ENCODE results near the gene OR4F15.
"Not testable (repeated sequence)": the region's sequence is repeated elsewhere in the genome, so short reads cannot be mapped to it uniquely, and the experiment has no call there.

OR4F15 gene

DNA sequence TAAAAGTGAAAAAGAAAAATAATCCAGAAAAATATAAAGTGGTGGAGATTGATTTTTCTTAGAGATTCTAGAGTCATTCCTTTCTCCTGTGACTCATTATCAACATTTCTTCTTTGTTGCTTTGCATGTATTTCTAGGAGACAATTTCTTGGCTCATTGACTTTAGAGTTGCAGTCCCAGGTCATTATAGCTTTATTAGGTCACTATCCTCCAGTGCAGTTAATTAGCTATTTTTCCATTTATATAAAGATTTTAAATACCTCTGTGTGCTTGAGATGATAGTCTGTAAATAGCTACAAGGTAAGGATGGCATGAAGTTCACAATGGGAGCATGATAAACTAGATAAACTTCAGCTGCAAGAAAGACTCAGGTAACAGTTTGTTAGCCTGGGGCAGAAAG lies at the start of gene OR4F15:
TSS of gene OR4F15 (plus strand) at position 301 of the 400 bp plus-strand sequence. CDS start 5,985 bp downstream, outside the sequence.
- H3K9me3 ChIP-seq (ENCODE audit: control insufficient read depth in 2 of 2, low read length in 2 of 2): no peaks in the 10 kb centered on the region
- H3K36me3 ChIP-seq (ENCODE audit: control insufficient read depth in 2 of 2, insufficient read depth in 2 of 2, low read length in 2 of 2): no peaks in the 10 kb centered on the region
- no peak within 1 kb of the TSS for H3K9ac ChIP-seq (ENCODE audit: low read depth in 1 of 2, low read length in 2 of 2)
- H3K4me3 ChIP-seq (ENCODE audit: low read length in 2 of 2): no peak within 1 kb of the TSS
- no peaks in the 10 kb centered on the region for H3K4me1 ChIP-seq (ENCODE audit: control insufficient read depth in 2 of 2, insufficient read depth in 2 of 2, low read length in 2 of 2)
- H3K27ac ChIP-seq (ENCODE audit: low read depth in 2 of 2, low read length in 2 of 2): no peak within 1 kb of the TSS
- no peaks in the 10 kb centered on the region for H3K27me3 ChIP-seq (ENCODE audit: control insufficient read depth in 2 of 2, insufficient read depth in 2 of 2, low read length in 2 of 2)

GRCh38 chr15:101764669-101765339 lies 47.2 kb upstream of the OR4F15 start:
- not testable (repeated sequence) for H3K4me3 ChIP-seq (ENCODE audit: low read length in 2 of 2); H3K27ac ChIP-seq (ENCODE audit: low read depth in 2 of 2, low read length in 2 of 2); H3K27me3 ChIP-seq (ENCODE audit: control insufficient read depth in 2 of 2, insufficient read depth in 2 of 2, low read length in 2 of 2); H3K9me3 ChIP-seq (ENCODE audit: control insufficient read depth in 2 of 2, low read length in 2 of 2); H3K9ac ChIP-seq (ENCODE audit: low read depth in 1 of 2, low read length in 2 of 2); H3K4me1 ChIP-seq (ENCODE audit: control insufficient read depth in 2 of 2, insufficient read depth in 2 of 2, low read length in 2 of 2); H3K36me3 ChIP-seq (ENCODE audit: control insufficient read depth in 2 of 2, insufficient read depth in 2 of 2, low read length in 2 of 2)

DNA sequence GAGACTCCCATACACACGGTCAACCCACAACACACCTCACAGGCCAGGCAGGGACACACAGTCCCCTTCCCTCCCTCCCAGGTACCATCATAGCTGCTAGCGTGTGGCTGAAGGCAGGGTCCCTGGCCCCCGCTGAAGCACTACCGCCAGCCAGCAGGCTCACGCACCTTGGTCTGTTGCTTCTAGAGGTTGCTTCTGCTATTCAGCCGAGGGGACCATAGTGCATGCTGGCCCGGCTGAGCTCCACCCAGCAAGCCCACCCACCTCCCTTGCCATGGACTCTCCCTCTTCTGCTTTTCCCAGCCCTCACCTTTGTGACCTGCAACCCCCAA lies 46.7 kb upstream of the OR4F15 start:
- not testable (repeated sequence) for H3K4me1 ChIP-seq (ENCODE audit: control insufficient read depth in 2 of 2, insufficient read depth in 2 of 2, low read length in 2 of 2); H3K4me3 ChIP-seq (ENCODE audit: low read length in 2 of 2); H3K27ac ChIP-seq (ENCODE audit: low read depth in 2 of 2, low read length in 2 of 2); H3K36me3 ChIP-seq (ENCODE audit: control insufficient read depth in 2 of 2, insufficient read depth in 2 of 2, low read length in 2 of 2); H3K27me3 ChIP-seq (ENCODE audit: control insufficient read depth in 2 of 2, insufficient read depth in 2 of 2, low read length in 2 of 2); H3K9me3 ChIP-seq (ENCODE audit: control insufficient read depth in 2 of 2, low read length in 2 of 2); H3K9ac ChIP-seq (ENCODE audit: low read depth in 1 of 2, low read length in 2 of 2)

DNA sequence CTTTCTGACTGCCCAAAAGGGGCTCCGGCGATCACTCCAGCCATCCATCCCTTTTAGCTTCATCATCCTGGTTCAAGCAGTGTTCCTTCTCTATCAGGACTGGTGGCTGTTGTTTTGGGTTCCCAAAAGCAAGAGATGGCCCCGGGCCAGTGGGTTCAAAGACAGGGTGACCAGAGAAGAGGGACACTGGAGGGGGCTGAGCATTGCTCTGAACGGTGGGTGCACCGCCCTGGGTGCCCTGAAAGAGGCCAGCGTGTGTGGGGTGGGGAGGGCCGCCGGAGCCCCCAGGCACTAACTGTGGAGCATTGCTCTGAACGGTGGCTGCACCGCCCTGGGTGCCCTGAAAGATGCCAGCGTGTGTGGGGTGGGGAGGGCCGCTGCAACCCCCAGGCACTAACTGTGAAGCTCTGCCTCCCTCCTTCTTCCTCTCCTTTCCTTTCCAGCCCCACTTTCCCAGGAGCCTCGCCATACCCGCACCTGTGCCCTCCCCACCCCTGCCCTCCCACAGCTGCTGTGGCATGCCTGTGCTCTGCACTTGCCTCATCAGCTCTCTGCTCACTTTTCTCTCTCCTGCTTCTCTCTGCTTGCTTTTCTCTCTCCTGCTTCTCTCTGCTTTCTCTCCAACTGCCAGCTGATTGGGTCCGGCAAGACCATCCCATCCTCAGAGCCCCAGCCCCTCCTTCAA lies 46.1 kb upstream of the OR4F15 start:
- Histone ChIP-seq H3K4me1 (ENCODE audit: control insufficient read depth in 2 of 2, insufficient read depth in 2 of 2, low read length in 2 of 2) (no peaks in the 10 kb centered on the region), H3K9ac (ENCODE audit: low read depth in 1 of 2, low read length in 2 of 2) (no peak overlapping the region), H3K36me3 (ENCODE audit: control insufficient read depth in 2 of 2, insufficient read depth in 2 of 2, low read length in 2 of 2) (no peaks in the 10 kb centered on the region), H3K9me3 (ENCODE audit: control insufficient read depth in 2 of 2, low read length in 2 of 2) (no peaks in the 10 kb centered on the region), H3K4me3 (ENCODE audit: low read length in 2 of 2) (no peak overlapping the region), H3K27ac (ENCODE audit: low read depth in 2 of 2, low read length in 2 of 2) (no peak overlapping the region), H3K27me3 (ENCODE audit: control insufficient read depth in 2 of 2, insufficient read depth in 2 of 2, low read length in 2 of 2) (no peaks in the 10 kb centered on the region)

DNA sequence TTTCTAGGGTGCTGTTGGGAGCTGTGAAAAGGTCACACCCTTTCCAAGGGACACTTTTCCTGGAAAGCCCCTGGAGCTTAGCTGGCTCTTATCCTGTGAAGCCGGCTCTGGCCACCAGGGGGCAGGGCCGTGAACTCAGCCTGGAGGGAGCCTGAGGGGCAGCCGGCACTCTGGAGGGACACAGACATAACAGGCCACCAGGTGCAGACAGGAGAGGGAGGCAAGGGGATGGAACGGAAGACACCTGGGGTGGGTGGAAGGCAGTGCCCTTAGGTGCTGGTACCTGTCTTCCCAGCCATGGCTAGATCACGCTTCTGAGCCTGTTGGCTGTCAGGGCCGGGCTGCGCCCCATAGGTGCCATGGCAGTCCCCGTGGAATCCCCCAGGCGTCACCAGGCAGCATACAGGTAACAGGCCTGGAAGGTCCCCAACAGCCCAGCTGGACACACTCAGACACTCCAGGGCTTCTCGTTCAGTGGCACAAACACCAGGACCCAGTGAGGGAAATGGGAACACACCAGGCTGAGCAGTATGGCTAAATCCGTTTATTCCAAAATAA lies 44.8 kb upstream of the OR4F15 start:
- H3K27ac ChIP-seq (ENCODE audit: low read depth in 2 of 2, low read length in 2 of 2); H3K36me3 ChIP-seq (ENCODE audit: control insufficient read depth in 2 of 2, insufficient read depth in 2 of 2, low read length in 2 of 2); H3K4me1 ChIP-seq (ENCODE audit: control insufficient read depth in 2 of 2, insufficient read depth in 2 of 2, low read length in 2 of 2); H3K9me3 ChIP-seq (ENCODE audit: control insufficient read depth in 2 of 2, low read length in 2 of 2); H3K9ac ChIP-seq (ENCODE audit: low read depth in 1 of 2, low read length in 2 of 2); H3K27me3 ChIP-seq (ENCODE audit: control insufficient read depth in 2 of 2, insufficient read depth in 2 of 2, low read length in 2 of 2); H3K4me3 ChIP-seq (ENCODE audit: low read length in 2 of 2): not testable (repeated sequence)

- Histone ChIP-seq H3K4me1 (ENCODE audit: control insufficient read depth in 2 of 2, insufficient read depth in 2 of 2, low read length in 2 of 2) (no peaks in the 10 kb centered on the region), H3K9ac (ENCODE audit: low read depth in 1 of 2, low read length in 2 of 2) (no peak overlapping the region), H3K27me3 (ENCODE audit: control insufficient read depth in 2 of 2, insufficient read depth in 2 of 2, low read length in 2 of 2) (no peaks in the 10 kb centered on the region), H3K27ac (ENCODE audit: low read depth in 2 of 2, low read length in 2 of 2) (no peak overlapping the region), H3K4me3 (ENCODE audit: low read length in 2 of 2) (no peak overlapping the region), H3K36me3 (ENCODE audit: control insufficient read depth in 2 of 2, insufficient read depth in 2 of 2, low read length in 2 of 2) (no peaks in the 10 kb centered on the region), H3K9me3 (ENCODE audit: control insufficient read depth in 2 of 2, low read length in 2 of 2) (no peaks in the 10 kb centered on the region)
Observed at GRCh38 chr15:101772921-101773320, 39.1 kb upstream of the OR4F15 start.

- Histone ChIP-seq H3K36me3 (ENCODE audit: control insufficient read depth in 2 of 2, insufficient read depth in 2 of 2, low read length in 2 of 2) (no peaks in the 10 kb centered on the region), H3K9me3 (ENCODE audit: control insufficient read depth in 2 of 2, low read length in 2 of 2) (no peaks in the 10 kb centered on the region), H3K27me3 (ENCODE audit: control insufficient read depth in 2 of 2, insufficient read depth in 2 of 2, low read length in 2 of 2) (no peaks in the 10 kb centered on the region), H3K9ac (ENCODE audit: low read depth in 1 of 2, low read length in 2 of 2) (no peak overlapping the region), H3K4me1 (ENCODE audit: control insufficient read depth in 2 of 2, insufficient read depth in 2 of 2, low read length in 2 of 2) (no peaks in the 10 kb centered on the region), H3K27ac (ENCODE audit: low read depth in 2 of 2, low read length in 2 of 2) (no peak overlapping the region), H3K4me3 (ENCODE audit: low read length in 2 of 2) (no peak overlapping the region)
Observed at GRCh38 chr15:101773496-101774100, 38.4 kb upstream of the OR4F15 start.

GRCh38 chr15:101775136-101775535 lies 36.9 kb upstream of the OR4F15 start:
- Histone ChIP-seq H3K36me3 (ENCODE audit: control insufficient read depth in 2 of 2, insufficient read depth in 2 of 2, low read length in 2 of 2) (no peaks in the 10 kb centered on the region), H3K4me3 (ENCODE audit: low read length in 2 of 2) (no peak overlapping the region), H3K9me3 (ENCODE audit: control insufficient read depth in 2 of 2, low read length in 2 of 2) (no peaks in the 10 kb centered on the region), H3K27ac (ENCODE audit: low read depth in 2 of 2, low read length in 2 of 2) (no peak overlapping the region), H3K9ac (ENCODE audit: low read depth in 1 of 2, low read length in 2 of 2) (no peak overlapping the region), H3K27me3 (ENCODE audit: control insufficient read depth in 2 of 2, insufficient read depth in 2 of 2, low read length in 2 of 2) (no peaks in the 10 kb centered on the region), H3K4me1 (ENCODE audit: control insufficient read depth in 2 of 2, insufficient read depth in 2 of 2, low read length in 2 of 2) (no peaks in the 10 kb centered on the region)

- H3K4me1 ChIP-seq (ENCODE audit: control insufficient read depth in 2 of 2, insufficient read depth in 2 of 2, low read length in 2 of 2); H3K27ac ChIP-seq (ENCODE audit: low read depth in 2 of 2, low read length in 2 of 2); H3K36me3 ChIP-seq (ENCODE audit: control insufficient read depth in 2 of 2, insufficient read depth in 2 of 2, low read length in 2 of 2); H3K27me3 ChIP-seq (ENCODE audit: control insufficient read depth in 2 of 2, insufficient read depth in 2 of 2, low read length in 2 of 2); H3K9me3 ChIP-seq (ENCODE audit: control insufficient read depth in 2 of 2, low read length in 2 of 2); H3K9ac ChIP-seq (ENCODE audit: low read depth in 1 of 2, low read length in 2 of 2); H3K4me3 ChIP-seq (ENCODE audit: low read length in 2 of 2): not testable (repeated sequence)
Observed at GRCh38 chr15:101778576-101778975, 33.4 kb upstream of the OR4F15 start.

DNA sequence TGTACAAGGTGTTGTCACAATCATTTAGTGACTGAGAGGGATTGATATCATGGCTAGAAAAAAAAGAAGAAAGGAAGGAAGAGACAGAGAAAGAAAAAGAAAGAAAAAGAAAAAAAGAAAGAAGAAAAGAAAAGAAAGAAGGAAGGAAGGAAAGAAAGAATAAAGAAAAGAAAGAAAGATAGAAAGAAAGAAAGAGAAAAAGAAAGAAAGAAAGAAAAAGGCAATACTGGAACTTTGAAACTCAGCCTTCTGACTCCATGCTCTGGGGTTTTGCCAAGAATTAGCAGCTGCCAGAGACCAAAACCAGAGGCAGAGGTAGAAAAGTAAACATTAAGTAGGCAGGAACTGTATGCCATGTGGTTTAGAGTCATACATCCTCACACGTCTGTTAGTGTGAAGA lies 31.8 kb upstream of the OR4F15 start:
- not testable (repeated sequence) for H3K4me1 ChIP-seq (ENCODE audit: control insufficient read depth in 2 of 2, insufficient read depth in 2 of 2, low read length in 2 of 2); H3K4me3 ChIP-seq (ENCODE audit: low read length in 2 of 2)

More for the DNA sequence above, 31.8 kb upstream of the OR4F15 start:
- H3K27me3 ChIP-seq (ENCODE audit: control insufficient read depth in 2 of 2, insufficient read depth in 2 of 2, low read length in 2 of 2); H3K27ac ChIP-seq (ENCODE audit: low read depth in 2 of 2, low read length in 2 of 2); H3K36me3 ChIP-seq (ENCODE audit: control insufficient read depth in 2 of 2, insufficient read depth in 2 of 2, low read length in 2 of 2); H3K9ac ChIP-seq (ENCODE audit: low read depth in 1 of 2, low read length in 2 of 2); H3K9me3 ChIP-seq (ENCODE audit: control insufficient read depth in 2 of 2, low read length in 2 of 2): not testable (repeated sequence)
